ENCODE data around the gene MAP3K8. TPM values are rescaled to one million over a fixed set of nuclear protein-coding genes. Genes with fewer than 3 reads are reported as not detected.
A peak's percentile ranks its signal among the peaks of the same experiment; 100 is the strongest.

The MAP3K8 gene
- total and polyA plus RNA-seq, 4 donors, result 37.0 to 77.9 (median 50.5) TPM

DNA sequence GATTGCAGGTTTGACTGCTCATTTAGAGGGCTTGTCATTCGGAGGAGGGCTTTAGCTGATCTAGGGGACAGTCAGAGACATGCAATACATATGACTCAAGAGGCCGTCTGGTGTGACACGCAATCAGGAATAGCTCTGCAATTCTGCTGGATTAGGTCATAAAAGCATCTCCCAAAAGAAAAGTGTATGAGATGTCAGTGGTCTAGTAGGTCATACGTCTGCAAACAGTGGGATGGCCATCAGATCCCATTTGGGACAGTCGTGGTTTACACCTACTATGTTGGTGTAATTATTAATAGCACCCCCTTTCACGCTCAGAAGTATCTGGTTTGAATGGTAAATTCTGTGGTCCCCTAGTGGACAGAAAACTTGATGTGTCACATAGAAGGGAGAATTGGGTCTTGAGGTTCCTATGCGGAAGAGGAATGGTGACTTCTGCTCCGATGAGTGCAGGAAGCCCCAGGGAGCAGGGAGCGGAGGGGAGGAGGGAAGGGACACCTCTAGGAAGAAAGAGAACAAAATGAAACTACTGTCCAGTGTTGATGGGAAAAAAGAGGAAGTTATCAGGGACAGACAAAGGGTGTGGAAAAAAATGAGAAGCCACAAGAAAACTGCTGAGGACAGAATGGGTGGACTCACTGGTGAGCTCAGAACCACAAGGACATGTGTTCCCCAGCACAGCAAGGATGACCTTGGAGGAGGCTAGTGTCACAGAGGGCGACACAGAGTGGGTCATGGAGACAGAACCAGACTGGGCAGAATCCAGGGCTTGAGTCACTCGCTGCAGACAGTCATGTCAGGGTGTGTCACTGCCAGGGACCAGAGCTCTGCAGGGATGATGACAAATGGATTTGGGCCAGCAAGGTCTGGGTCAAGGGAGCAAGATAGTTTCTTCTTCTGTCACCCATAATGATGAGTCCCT, 59.9 kb downstream of the MAP3K8 start:
- Histone ChIP-seq H3K27me3 (ENCODE audit: control insufficient read depth in 3 of 3, insufficient read depth in 3 of 3, low read length in 2 of 3) (peaks cover 0 to 5% (median 0%) of the 10 kb centered on the region in 3 donors), H3K36me3 (ENCODE audit: control insufficient read depth in 4 of 4, insufficient read depth in 4 of 4, low read length in 4 of 4) (no peaks in the 10 kb centered on the region), H3K9me3 (ENCODE audit: control insufficient read depth in 4 of 4, insufficient read depth in 3 of 4, low read length in 3 of 4) (no peaks in the 10 kb centered on the region), H3K27ac (ENCODE audit: low read depth in 1 of 2, low read length in 1 of 2) (peak overlapping the region in 1 of 2 donors; percentile 70), H3K4me1 (ENCODE audit: control insufficient read depth in 5 of 5, insufficient read depth in 5 of 5, low read length in 5 of 5) (peaks cover 0 to 4% (median 0%) of the 10 kb centered on the region in 5 donors), H3K4me3 (no peak overlapping the region), H3K9ac (ENCODE audit: insufficient read depth in 1 of 2, low read length in 2 of 2) (no peak overlapping the region)
- 34 to 71% methylated on average over 11 of the region's 11 CpGs for WGBS, 2 donors
- no peak for DNase-seq
- ATAC-seq (ENCODE audit: insufficient read depth, low FRiP score), result peak; percentile 50
- TF ChIP-seq, protein P1, sequence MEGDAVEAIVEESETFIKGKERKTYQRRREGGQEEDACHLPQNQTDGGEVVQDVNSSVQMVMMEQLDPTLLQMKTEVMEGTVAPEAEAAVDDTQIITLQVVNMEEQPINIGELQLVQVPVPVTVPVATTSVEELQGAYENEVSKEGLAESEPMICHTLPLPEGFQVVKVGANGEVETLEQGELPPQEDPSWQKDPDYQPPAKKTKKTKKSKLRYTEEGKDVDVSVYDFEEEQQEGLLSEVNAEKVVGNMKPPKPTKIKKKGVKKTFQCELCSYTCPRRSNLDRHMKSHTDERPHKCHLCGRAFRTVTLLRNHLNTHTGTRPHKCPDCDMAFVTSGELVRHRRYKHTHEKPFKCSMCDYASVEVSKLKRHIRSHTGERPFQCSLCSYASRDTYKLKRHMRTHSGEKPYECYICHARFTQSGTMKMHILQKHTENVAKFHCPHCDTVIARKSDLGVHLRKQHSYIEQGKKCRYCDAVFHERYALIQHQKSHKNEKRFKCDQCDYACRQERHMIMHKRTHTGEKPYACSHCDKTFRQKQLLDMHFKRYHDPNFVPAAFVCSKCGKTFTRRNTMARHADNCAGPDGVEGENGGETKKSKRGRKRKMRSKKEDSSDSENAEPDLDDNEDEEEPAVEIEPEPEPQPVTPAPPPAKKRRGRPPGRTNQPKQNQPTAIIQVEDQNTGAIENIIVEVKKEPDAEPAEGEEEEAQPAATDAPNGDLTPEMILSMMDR (IDR thresholded peaks at IDR 0.05; ENCODE audit: control extremely low read depth, extremely low read depth), result no peak

DNA sequence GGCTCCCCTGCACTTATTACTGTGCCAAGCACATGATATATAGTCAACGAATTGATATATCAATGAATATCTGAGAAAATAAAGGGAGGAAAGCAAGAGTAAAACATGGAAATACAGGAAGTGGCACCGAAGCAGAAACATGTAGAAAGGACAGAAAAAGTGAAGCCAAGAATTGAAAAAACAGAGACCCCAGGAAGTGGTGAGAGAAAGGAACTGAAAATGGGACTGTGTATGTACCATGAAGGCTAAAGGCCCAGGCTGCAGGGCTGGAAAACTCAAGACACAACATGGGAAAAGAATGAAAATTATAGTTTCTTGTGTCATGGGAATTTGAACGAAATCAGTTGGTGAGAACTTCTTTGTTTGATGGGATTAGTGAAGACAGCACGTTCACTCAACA, 60.6 kb downstream of the MAP3K8 start:
- 75 to 81% methylated on average over 4 of the region's 4 CpGs for WGBS, 2 donors
- no peak overlapping the region for H3K27ac ChIP-seq (ENCODE audit: low read depth in 1 of 2, low read length in 1 of 2)
- H3K27me3 ChIP-seq (ENCODE audit: control insufficient read depth in 3 of 3, insufficient read depth in 3 of 3, low read length in 2 of 3), result no peaks in the 10 kb centered on the region
- H3K4me1 ChIP-seq (ENCODE audit: control insufficient read depth in 5 of 5, insufficient read depth in 5 of 5, low read length in 5 of 5), result peaks cover 0 to 4% (median 0%) of the 10 kb centered on the region in 5 donors
- H3K36me3 ChIP-seq (ENCODE audit: control insufficient read depth in 4 of 4, insufficient read depth in 4 of 4, low read length in 4 of 4), result no peaks in the 10 kb centered on the region
- ATAC-seq (ENCODE audit: insufficient read depth, low FRiP score) (no peak), DNase-seq (no peak)
- no peak overlapping the region for H3K4me3 ChIP-seq
- H3K9me3 ChIP-seq (ENCODE audit: control insufficient read depth in 4 of 4, insufficient read depth in 3 of 4, low read length in 3 of 4), result no peaks in the 10 kb centered on the region
- H3K9ac ChIP-seq (ENCODE audit: insufficient read depth in 1 of 2, low read length in 2 of 2), result no peak overlapping the region
- TF ChIP-seq, protein P1 (IDR thresholded peaks at IDR 0.05; ENCODE audit: control extremely low read depth, extremely low read depth), result no peak

DNA sequence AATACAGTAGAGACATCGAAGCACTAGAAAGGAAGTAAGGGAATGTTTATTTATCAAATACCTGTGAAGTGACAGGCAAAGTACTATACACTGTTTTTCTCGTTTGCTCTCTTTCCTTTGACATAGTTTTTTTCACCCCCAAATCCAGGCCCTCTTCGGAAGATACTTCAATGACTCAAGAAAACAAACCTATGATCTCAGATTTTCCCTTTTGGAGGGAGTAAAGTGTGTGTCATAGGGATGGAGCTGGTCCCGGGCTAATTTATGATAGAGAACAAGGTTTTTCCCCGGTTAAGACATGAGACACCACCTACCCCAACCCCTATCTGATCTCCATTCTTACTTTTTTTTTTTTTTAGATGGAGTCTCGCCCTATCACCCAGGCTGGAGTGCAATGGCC, 61.7 kb downstream of the MAP3K8 start:
- DNase-seq, result no peak
- Histone ChIP-seq H3K27me3 (ENCODE audit: control insufficient read depth in 3 of 3, insufficient read depth in 3 of 3, low read length in 2 of 3) (no peaks in the 10 kb centered on the region), H3K4me3 (no peak overlapping the region), H3K4me1 (ENCODE audit: control insufficient read depth in 5 of 5, insufficient read depth in 5 of 5, low read length in 5 of 5) (peaks cover 0 to 4% (median 0%) of the 10 kb centered on the region in 5 donors), H3K9ac (ENCODE audit: insufficient read depth in 1 of 2, low read length in 2 of 2) (no peak overlapping the region), H3K36me3 (ENCODE audit: control insufficient read depth in 4 of 4, insufficient read depth in 4 of 4, low read length in 4 of 4) (no peaks in the 10 kb centered on the region), H3K27ac (ENCODE audit: low read depth in 1 of 2, low read length in 1 of 2) (no peak overlapping the region), H3K9me3 (ENCODE audit: control insufficient read depth in 4 of 4, insufficient read depth in 3 of 4, low read length in 3 of 4) (no peaks in the 10 kb centered on the region)
- TF ChIP-seq, protein P1 (IDR thresholded peaks at IDR 0.05; ENCODE audit: control extremely low read depth, extremely low read depth), result no peak
- no peak for ATAC-seq (ENCODE audit: insufficient read depth, low FRiP score)
- 76 to 89% methylated on average over 6 of the region's 6 CpGs for WGBS, 2 donors
